ENCODE measurements around the gene FGD4. TPM values are rescaled to one million over a fixed set of nuclear protein-coding genes. Genes with fewer than 3 reads are reported as not detected.

Gene FGD4
- total and polyA plus RNA-seq, 9 of the 15 experiments (the other 6 are each of a cell fraction or from before 2014, with no cell fraction given) = 0.05 to 0.51 (median 0.27) TPM

- intact Hi-C loops (cut with micrococcal nuclease) (no loop called here), in situ Hi-C loops (cut with MboI) (no loop called here)
- no peak overlapping the region for H3K9ac ChIP-seq (ENCODE audit: insufficient read depth in 1 of 2, low read depth in 2 of 2, low read length in 2 of 2)
- no peak for TF ChIP-seq HDGF (IDR thresholded peaks at IDR 0.05)
- TF ChIP-seq SAFB (IDR thresholded peaks at IDR 0.05; ENCODE audit: borderline replicate concordance, low read depth, low read length) = no peak
- TF ChIP-seq ZNF444 (CRISPR knock-in tag; IDR thresholded peaks at IDR 0.05) = no peak
- TF ChIP-seq NR2C1 (IDR thresholded peaks at IDR 0.05) = no peak
- no peak for TF ChIP-seq NR2C1 (tag; IDR thresholded peaks at IDR 0.05)
- no peak for TF ChIP-seq PCBP2 (IDR thresholded peaks at IDR 0.05; ENCODE audit: low read depth, low read length, poor library complexity, severe bottlenecking)
- TF ChIP-seq NFIC (IDR thresholded peaks at IDR 0.05) = no peak
- no peak for TF ChIP-seq NFATC3 (IDR thresholded peaks at IDR 0.05)
- no peaks in the 10 kb centered on the region for H3K9me1 ChIP-seq (ENCODE audit: control insufficient read depth, insufficient read depth, low read length)
- H4K20me1 ChIP-seq (replicated peaks; ENCODE audit: control insufficient read depth, insufficient read depth, low read length) = no peaks in the 10 kb centered on the region
- WGBS (ENCODE audit: insufficient coverage, low coverage, missing lambda C conversion rate) = 0% methylated on average over 3 of the region's 3 CpGs
- DNase-seq (ENCODE audit: extremely low read depth in 1 of 4, low spot score in 3 of 4) (no peak), FAIRE-seq (no peak), ATAC-seq (no peak)
- H2AFZ ChIP-seq (ENCODE audit: low read depth, low read length) = no peak overlapping the region
- peaks cover 5 to 14% of the 10 kb centered on the region in 2 experiments for H3K27me3 ChIP-seq (ENCODE audit: control insufficient read depth in 2 of 2, insufficient read depth in 2 of 2, low read length in 2 of 2)
- no peaks in the 10 kb centered on the region for H3K4me1 ChIP-seq (replicated peaks in 1 of 2; ENCODE audit: control insufficient read depth in 2 of 2, insufficient read depth in 2 of 2, low read length in 2 of 2)
- no peaks in the 10 kb centered on the region for H3K79me2 ChIP-seq (ENCODE audit: control insufficient read depth, insufficient read depth, low read length)
- CTCF ChIA-PET (ENCODE audit: low intra/inter-chr PET ratio) = no interaction called here
- no peak overlapping the region for H3K4me3 ChIP-seq
- no TSS peak for BruUV-seq (replicated peaks)
- H3K9me3 ChIP-seq (replicated peaks; ENCODE audit: control insufficient read depth, insufficient read depth, low read depth, low read length) = no peaks in the 10 kb centered on the region
- no peak overlapping the region for H3K4me2 ChIP-seq (ENCODE audit: insufficient read depth, low read length)
- POLR2A ChIA-PET = no interaction called here
- no peaks in the 10 kb centered on the region for H3K36me3 ChIP-seq (ENCODE audit: control insufficient read depth, insufficient read depth, low read length)
- H3K27ac ChIP-seq (ENCODE audit: extremely low read depth, low read depth, low read length) = no peak overlapping the region
Measured at GRCh38 chr12:32507942-32508320, 108.6 kb downstream of the FGD4 start.

- no peak overlapping the region for H3K27ac ChIP-seq (ENCODE audit: extremely low read depth, low read depth, low read length)
- 18% methylated on average over 3 of the region's 3 CpGs for WGBS (ENCODE audit: insufficient coverage, low coverage, missing lambda C conversion rate)
- in situ Hi-C loops (cut with MboI) = no loop called here
- H3K79me2 ChIP-seq (ENCODE audit: control insufficient read depth, insufficient read depth, low read length) = no peaks in the 10 kb centered on the region
- H4K20me1 ChIP-seq (replicated peaks; ENCODE audit: control insufficient read depth, insufficient read depth, low read length) = no peaks in the 10 kb centered on the region
- CTCF ChIA-PET (ENCODE audit: low intra/inter-chr PET ratio) = no interaction called here
- no peak overlapping the region for H3K4me3 ChIP-seq
- H3K36me3 ChIP-seq (ENCODE audit: control insufficient read depth, insufficient read depth, low read length) = no peaks in the 10 kb centered on the region
- ATAC-seq (no peak), FAIRE-seq (no peak), DNase-seq (ENCODE audit: extremely low read depth in 1 of 4, low spot score in 3 of 4) (no peak)
- H3K9ac ChIP-seq (ENCODE audit: insufficient read depth in 1 of 2, low read depth in 2 of 2, low read length in 2 of 2) = no peak overlapping the region
- no TSS peak for BruUV-seq (replicated peaks)
- H3K9me1 ChIP-seq (ENCODE audit: control insufficient read depth, insufficient read depth, low read length) = no peaks in the 10 kb centered on the region
- POLR2A ChIA-PET = interaction anchor here (0.5 kb wide), 2 partner anchors 15 to 32 kb away, joined by 3 to 4 read pairs; no protein-coding TSS in a partner anchor
- H3K4me2 ChIP-seq (ENCODE audit: insufficient read depth, low read length) = no peak overlapping the region
- no peaks in the 10 kb centered on the region for H3K9me3 ChIP-seq (replicated peaks; ENCODE audit: control insufficient read depth, insufficient read depth, low read depth, low read length)
- H3K4me1 ChIP-seq (replicated peaks in 1 of 2; ENCODE audit: control insufficient read depth in 2 of 2, insufficient read depth in 2 of 2, low read length in 2 of 2) = no peaks in the 10 kb centered on the region
- H3K27me3 ChIP-seq (ENCODE audit: control insufficient read depth in 2 of 2, insufficient read depth in 2 of 2, low read length in 2 of 2) = peaks cover 5 to 14% of the 10 kb centered on the region in 2 experiments
- intact Hi-C loops (cut with micrococcal nuclease) = no loop called here
- H2AFZ ChIP-seq (ENCODE audit: low read depth, low read length) = no peak overlapping the region
- TF ChIP-seq U2AF1 (optimal IDR thresholded peaks at IDR 0.05; ENCODE audit: low read depth, low read length) = no peak
- no peak for TF ChIP-seq CC2D1A (IDR thresholded peaks at IDR 0.05)
- TF ChIP-seq MAX (CRISPR knock-in tag; IDR thresholded peaks at IDR 0.05) = no peak
- TF ChIP-seq ZNF24 (IDR thresholded peaks at IDR 0.05) = no peak
- no peak for TF ChIP-seq ELK3 (CRISPR knock-in tag; IDR thresholded peaks at IDR 0.05)
- TF ChIP-seq SIN3B (IDR thresholded peaks at IDR 0.05; ENCODE audit: low read depth) = no peak
- no peak for TF ChIP-seq ZNF589 (CRISPR knock-in tag; IDR thresholded peaks at IDR 0.05; ENCODE audit: low read depth)
- no peak for TF ChIP-seq SMAD2 (IDR thresholded peaks at IDR 0.05; ENCODE audit: low read depth, low read length)
- no peak for TF ChIP-seq ASH1L (IDR thresholded peaks at IDR 0.05; ENCODE audit: borderline replicate concordance, low read depth, partially characterized antibody)
- no peak for TF ChIP-seq TOE1 (IDR thresholded peaks at IDR 0.05; ENCODE audit: borderline replicate concordance)
- no peak for TF ChIP-seq TOE1 (CRISPR knock-in tag; IDR thresholded peaks at IDR 0.05; ENCODE audit: borderline replicate concordance, low read depth)
- no peak for TF ChIP-seq PTTG1 (tag; IDR thresholded peaks at IDR 0.05; ENCODE audit: low read depth)
Measured at GRCh38 chr12:32508626-32509025, 109.3 kb downstream of the FGD4 start.

All from K562 (cell line).